Ishikawa (cell line): ENCODE measurements around the gene HPD.

Source experiments
- CEBPB ChIP-seq: IDR thresholded peaks from 2 replicates; pipeline ENCODE4 v1.6.1; 2012
- CREB1 ChIP-seq: IDR thresholded peaks from 2 replicates; pipeline ENCODE4 v1.6.1; 2012; ENCODE audit warnings: low read depth
- EGR1 ChIP-seq: IDR thresholded peaks from 2 replicates; pipeline ENCODE4 v1.6.1; 2012
- EP300 ChIP-seq: IDR thresholded peaks from 2 replicates; pipeline ENCODE4 v1.6.1; 2012; ENCODE audit warnings: borderline replicate concordance
- FOXM1 ChIP-seq: IDR thresholded peaks from 2 replicates; pipeline ENCODE4 v1.6.1; 2012; ENCODE audit warnings: low read depth, borderline replicate concordance
- MAX ChIP-seq: IDR thresholded peaks from 2 replicates; pipeline ENCODE4 v1.6.1; 2012
- NFIC ChIP-seq: IDR thresholded peaks from 2 replicates; pipeline ENCODE4 v1.6.1; 2012
- RAD21 ChIP-seq: IDR thresholded peaks from 2 replicates; pipeline ENCODE4 v1.6.1; 2012; ENCODE audit warnings: low read depth
- REST ChIP-seq: IDR thresholded peaks from 2 replicates; pipeline ENCODE4 v1.6.1; 2012; ENCODE audit warnings: low read depth, mild to moderate bottlenecking
- TAF1 ChIP-seq: IDR thresholded peaks from 2 replicates; pipeline ENCODE4 v1.6.1; 2012; ENCODE audit warnings: low read depth, mild to moderate bottlenecking
- TCF12 ChIP-seq: IDR thresholded peaks from 2 replicates; pipeline ENCODE4 v1.6.1; 2012; ENCODE audit warnings: low read depth
- TEAD4 ChIP-seq: IDR thresholded peaks from 2 replicates; pipeline ENCODE4 v1.6.1; 2012
- USF1 ChIP-seq: IDR thresholded peaks from 2 replicates; pipeline ENCODE4 v1.6.1; 2012
- YY1 ChIP-seq: IDR thresholded peaks from 2 replicates; pipeline ENCODE4 v1.6.1; 2012; ENCODE audit warnings: low read depth
- ZBTB7A ChIP-seq: IDR thresholded peaks from 2 replicates; pipeline ENCODE4 v1.6.1; 2012; ENCODE audit warnings: low read depth

HPD gene

GRCh38 chr12:121793838-121794533 is 64.7 kb downstream of the HPD start:
- peak; percentile 74 for TF ChIP-seq ZBTB7A
- TF ChIP-seq TCF12, result no peak
- no peak for TF ChIP-seq EGR1
- TF ChIP-seq CREB1, result no peak
- TF ChIP-seq TEAD4, result no peak; the same call in 1 of the 2 replicates
- TF ChIP-seq FOXM1, result no peak; the same call in 1 of the 2 replicates
- TF ChIP-seq REST, result no peak
- no peak for TF ChIP-seq CEBPB
- no peak for TF ChIP-seq EP300
- TF ChIP-seq MAX, result peak; percentile 96
- no peak for TF ChIP-seq TAF1
- TF ChIP-seq USF1, result no peak
- TF ChIP-seq RAD21, result peak; percentile 92
- TF ChIP-seq YY1, result no peak; the same call in 1 of the 2 replicates
- TF ChIP-seq NFIC, result no peak; the same call in none of the 2 replicates

- TF ChIP-seq EGR1 (no peak), TAF1 (peak; percentile 61; the same call in 1 of the 2 replicates)
Measured at GRCh38 chr12:121793440-121793837, 65.2 kb downstream of the HPD start, which contains the start of gene RHOF. TSS of gene RHOF (minus strand) at chr12:121793688. CDS start at chr12:121793633, 55 bp downstream.

GRCh38 chr12:121792607-121793439 is 65.8 kb downstream of the HPD start:
- peak; percentile 93 for TF ChIP-seq ZBTB7A
- TF ChIP-seq RAD21, result no peak

- TF ChIP-seq CREB1 (no peak), TAF1 (no peak), USF1 (no peak), ZBTB7A (no peak), EGR1 (no peak), TCF12 (peak; percentile 50), EP300 (peak; percentile 78), NFIC (peak; percentile 43), FOXM1 (peak; percentile 25; the same call in 1 of the 2 replicates), TEAD4 (peak; percentile 85), RAD21 (no peak), MAX (no peak), REST (no peak), CEBPB (no peak), YY1 (no peak)
Measured at GRCh38 chr12:121791671-121792551, 66.7 kb downstream of the HPD start.
